H1 (cell line): ENCODE results near the gene AKR1C1.
"Not testable (repeated sequence)": the region's sequence is repeated elsewhere in the genome, so short reads cannot be mapped to it uniquely, and the experiment has no call there.

Experiments used
- CTCF ChIP-seq, 3 experiments: IDR thresholded peaks; 1 replicate in 2 of 3; 2 replicates in 1 of 3; pipeline versions ENCODE4 v1.5.1 to v1.6.1; 2011; ENCODE audit warnings: low read length in 3 of 3, mild to moderate bottlenecking in 3 of 3, inconsistent platforms in 2 of 3, low read depth in 1 of 3, moderate library complexity in 1 of 3; ENCODE audit not compliant: insufficient read depth in 1 of 3; ENCODE audit errors: control extremely low read depth in 1 of 3
- EGR1 ChIP-seq: IDR thresholded peaks from 2 replicates; pipeline ENCODE4 v1.6.1; 2011; ENCODE audit warnings: low read depth, low read length, borderline replicate concordance
- EP300 ChIP-seq, 2 experiments: IDR thresholded peaks; 1 replicate in 1 of 2; 2 replicates in 1 of 2; pipeline ENCODE4 v1.6.1; 2011 to 2012; ENCODE audit warnings: low read depth in 2 of 2, low read length in 2 of 2, mild to moderate bottlenecking in 2 of 2, borderline replicate concordance in 1 of 2, inconsistent platforms in 1 of 2, moderate library complexity in 1 of 2
- EZH2 ChIP-seq: fragments of 200-600 bp; sonication (generic); IDR thresholded peaks from 2 replicates; pipeline ENCODE4 v1.7.1; 2012; ENCODE audit warnings: low read depth, mild to moderate bottlenecking, moderate library complexity, low read length, inconsistent platforms; ENCODE audit not compliant: severe bottlenecking
- SIX5 ChIP-seq: IDR thresholded peaks from 2 replicates; pipeline ENCODE4 v1.6.1; 2011; ENCODE audit warnings: mild to moderate bottlenecking, low read depth, low read length
- TAF1 ChIP-seq: IDR thresholded peaks from 2 replicates; pipeline ENCODE4 v1.6.1; 2011; ENCODE audit warnings: mild to moderate bottlenecking, low read depth, low read length
- ZNF274 ChIP-seq: IDR thresholded peaks from 2 replicates; pipeline ENCODE4 v1.7.0; 2012; ENCODE audit warnings: low read length, borderline replicate concordance; ENCODE audit errors: extremely low read depth
- TF ChIP-seq, protein P1 (sequence below): IDR thresholded peaks from 2 replicates; pipeline ENCODE4 v1.6.1; 2011; ENCODE audit warnings: low read length, improper control_type of control experiment

DNA sequence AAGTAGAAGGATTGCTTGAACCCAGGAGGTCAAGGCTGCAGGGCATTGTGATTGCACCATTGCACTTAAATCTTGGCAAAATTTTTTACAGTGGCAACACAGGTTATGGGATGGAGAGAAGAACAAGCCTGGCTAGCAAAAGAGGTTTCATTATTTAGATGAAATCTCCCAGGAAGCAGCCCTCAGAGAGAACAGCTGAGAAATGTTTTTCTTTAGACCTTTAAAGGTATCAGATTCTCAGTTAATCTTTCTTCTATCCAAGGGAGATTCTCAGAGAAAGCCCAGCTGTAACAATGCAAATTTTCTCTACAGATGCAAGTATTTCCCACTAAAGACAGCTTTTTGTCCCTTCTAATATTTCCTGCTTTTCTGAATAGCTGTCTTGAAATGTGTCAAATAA, 19.8 kb upstream of the AKR1C1 start:
- TF ChIP-seq EGR1; EZH2; ZNF274; EP300 (IDR thresholded peaks at IDR 0.05; ENCODE audit: borderline replicate concordance in 1 of 2, low read depth in 2 of 2, low read length in 2 of 2); TAF1; SIX5; CTCF (IDR thresholded peaks at IDR 0.05; ENCODE audit: control extremely low read depth in 1 of 3, insufficient read depth in 1 of 3, low read depth in 1 of 3, low read length in 3 of 3): not testable (repeated sequence)
- TF ChIP-seq, protein P1, sequence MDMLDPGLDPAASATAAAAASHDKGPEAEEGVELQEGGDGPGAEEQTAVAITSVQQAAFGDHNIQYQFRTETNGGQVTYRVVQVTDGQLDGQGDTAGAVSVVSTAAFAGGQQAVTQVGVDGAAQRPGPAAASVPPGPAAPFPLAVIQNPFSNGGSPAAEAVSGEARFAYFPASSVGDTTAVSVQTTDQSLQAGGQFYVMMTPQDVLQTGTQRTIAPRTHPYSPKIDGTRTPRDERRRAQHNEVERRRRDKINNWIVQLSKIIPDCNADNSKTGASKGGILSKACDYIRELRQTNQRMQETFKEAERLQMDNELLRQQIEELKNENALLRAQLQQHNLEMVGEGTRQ, result not testable (repeated sequence)
